PC-9 (cell line): ENCODE results near the gene EPC2. TPM values are rescaled to one million over a fixed set of nuclear protein-coding genes. Genes with fewer than 3 reads are reported as not detected.

ENCODE experiments used
- BruUV-seq: library from RNA; stranded (reverse); fragments of 400-500 nt; replicated peaks from 2 replicates; lab custom pipeline; 2021; lab: Mats Ljungman, UMichigan
- CTCF ChIA-PET: fragments of 300-600 bp; sonication (Branson Sonifier 250); formaldehyde crosslinking; loops from one replicate; lab custom pipeline; 2022; ENCODE audit warnings: antibody characterized with exemption; lab: Charles Lee
- POLR2A ChIA-PET: fragments of 300-600 bp; sonication (Branson Sonifier 250); formaldehyde crosslinking; loops from one replicate; lab custom pipeline; 2022; ENCODE audit warnings: antibody characterized with exemption; ENCODE audit not compliant: unreplicated experiment; lab: Charles Lee
- DNase-seq, 2 experiments: peaks; one replicate each; pipeline versions ENCODE4 v3.0.0 to v3.0.0-alpha.2; 2015 to 2022; ENCODE audit warnings: mixed read lengths in 1 of 2
- H2AFZ ChIP-seq: fragments of 200-600 bp; sonication (generic); 2 replicates; pipeline ENCODE4 v1.8.1; 2017; ENCODE audit warnings: antibody characterized with exemption
- H3F3A ChIP-seq: fragments of 200-600 bp; sonication (generic); 2 replicates; pipeline ENCODE4 v1.8.1; 2017; ENCODE audit warnings: antibody characterized with exemption, mild to moderate bottlenecking, low read depth; ENCODE audit not compliant: insufficient read depth
- H3K27ac ChIP-seq: fragments of 200-600 bp; sonication (generic); 2 replicates; pipeline ENCODE4 v1.6.1; 2016; ENCODE audit warnings: mixed run types
- H3K27me3 ChIP-seq: fragments of 200-600 bp; sonication (generic); 2 replicates; pipeline ENCODE4 v1.6.1; 2016; ENCODE audit warnings: low read depth, mixed run types; ENCODE audit not compliant: insufficient read depth
- H3K36me3 ChIP-seq: fragments of 200-600 bp; sonication (generic); 2 replicates; pipeline ENCODE4 v1.6.1; 2016; ENCODE audit warnings: low read depth, mixed run types
- H3K4me1 ChIP-seq: fragments of 200-600 bp; sonication (generic); replicated peaks from 2 replicates; pipeline ENCODE4 v1.6.1; 2016; ENCODE audit warnings: mixed run types; ENCODE audit not compliant: insufficient read depth
- H3K4me2 ChIP-seq: fragments of 200-600 bp; sonication (generic); 2 replicates; pipeline ENCODE4 v1.6.1; 2017; ENCODE audit warnings: mixed run types
- H3K4me3 ChIP-seq: fragments of 200-600 bp; sonication (generic); 2 replicates; pipeline ENCODE4 v1.6.1; 2016; ENCODE audit warnings: mixed run types
- H3K79me2 ChIP-seq: fragments of 200-600 bp; sonication (generic); 2 replicates; pipeline ENCODE4 v1.6.1; 2017; ENCODE audit warnings: low read depth, mixed run types
- H3K9me2 ChIP-seq: fragments of 200-600 bp; sonication (generic); 2 replicates; pipeline ENCODE4 v1.8.1; 2017; ENCODE audit warnings: mild to moderate bottlenecking; ENCODE audit not compliant: insufficient read depth
- H3K9me3 ChIP-seq: fragments of 200-600 bp; sonication (generic); 2 replicates; pipeline ENCODE4 v1.8.1; 2016; ENCODE audit warnings: low read depth; ENCODE audit not compliant: insufficient read depth
- H4K20me1 ChIP-seq: fragments of 200-600 bp; sonication (generic); 2 replicates; pipeline ENCODE4 v1.8.1; 2017; ENCODE audit not compliant: insufficient read depth
- EZH2 ChIP-seq: fragments of 200-600 bp; sonication (generic); IDR thresholded peaks from 2 replicates; pipeline ENCODE4 v1.8.0; 2017; ENCODE audit warnings: antibody characterized with exemption, low read depth
- intact Hi-C: fragments of 100-400 bp; cut with micrococcal nuclease; formaldehyde crosslinking; loops from one replicate; pipeline ENCODE4 v1.10.0; 2022; ENCODE audit not compliant: unreplicated experiment
- total RNA-seq: library from RNA; stranded (reverse); gene quantifications from 2 replicates; pipeline ENCODE4 v1.2.3, GENCODE V29; 2021
- TF ChIP-seq, protein P1 (sequence below): fragments of 200-600 bp; sonication (generic); conservative IDR thresholded peaks from 2 replicates; pipeline ENCODE4 v1.6.1; 2017; ENCODE audit warnings: mixed run types, antibody characterized with exemption, mild to moderate bottlenecking, moderate library complexity

The EPC2 gene
- total RNA-seq, 1 experiment from 2014 or later = 29.8 TPM

DNA sequence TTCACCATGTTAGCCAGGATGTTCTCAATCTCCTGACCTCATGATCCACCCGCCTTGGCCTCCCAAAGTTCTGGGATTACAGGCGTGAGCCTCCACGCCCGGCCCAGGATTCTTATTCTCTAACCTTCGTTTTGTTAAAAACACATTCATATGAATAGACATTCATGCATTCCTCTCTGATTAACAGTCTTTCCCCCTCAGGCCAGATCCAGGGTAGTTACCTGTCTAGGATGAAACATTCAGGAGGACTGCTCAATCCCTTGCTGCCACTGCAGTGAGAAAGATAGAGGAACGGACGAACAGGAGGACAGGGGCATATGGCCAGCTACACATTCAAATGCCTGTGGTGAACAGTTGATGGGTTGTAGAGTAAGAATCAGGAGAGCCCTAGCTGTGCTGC, 39.6 kb upstream of the EPC2 start:
- intact Hi-C loops = no loop called here

DNA sequence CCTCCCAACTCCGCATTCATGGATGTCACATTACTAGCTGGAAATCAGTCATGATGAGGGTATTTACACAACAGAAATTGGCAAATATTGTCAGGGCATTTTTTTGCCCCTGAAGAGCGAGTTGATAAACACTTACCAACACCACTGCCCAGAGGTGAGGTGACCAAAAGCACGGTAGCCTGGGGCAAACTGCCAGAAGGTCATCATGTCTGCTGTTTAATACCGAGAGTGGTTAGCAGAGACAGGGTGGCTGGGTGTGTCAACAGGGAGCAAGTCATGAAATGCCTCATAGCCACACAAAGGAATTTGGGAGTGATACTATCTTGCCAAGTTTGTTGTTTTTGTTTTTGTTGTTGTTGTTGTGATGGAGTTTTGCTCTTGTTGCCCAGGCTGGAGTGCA, 37.0 kb upstream of the EPC2 start:
- H3F3A ChIP-seq = peaks cover 4% of the 10 kb centered on the region; the same call in 1 of the 2 replicates
- no peaks in the 10 kb centered on the region for H3K9me2 ChIP-seq
- peak overlapping the region; percentile 22 for H3K27ac ChIP-seq
- no peak overlapping the region for H3K4me3 ChIP-seq
- peaks cover 18% of the 10 kb centered on the region for H3K4me1 ChIP-seq
- H3K79me2 ChIP-seq = no peaks in the 10 kb centered on the region
- POLR2A ChIA-PET = interaction anchor here (1.1 kb wide), 1 partner anchor 39 kb away, joined by 11 read pairs; no protein-coding TSS in a partner anchor
- TF ChIP-seq, protein P1, sequence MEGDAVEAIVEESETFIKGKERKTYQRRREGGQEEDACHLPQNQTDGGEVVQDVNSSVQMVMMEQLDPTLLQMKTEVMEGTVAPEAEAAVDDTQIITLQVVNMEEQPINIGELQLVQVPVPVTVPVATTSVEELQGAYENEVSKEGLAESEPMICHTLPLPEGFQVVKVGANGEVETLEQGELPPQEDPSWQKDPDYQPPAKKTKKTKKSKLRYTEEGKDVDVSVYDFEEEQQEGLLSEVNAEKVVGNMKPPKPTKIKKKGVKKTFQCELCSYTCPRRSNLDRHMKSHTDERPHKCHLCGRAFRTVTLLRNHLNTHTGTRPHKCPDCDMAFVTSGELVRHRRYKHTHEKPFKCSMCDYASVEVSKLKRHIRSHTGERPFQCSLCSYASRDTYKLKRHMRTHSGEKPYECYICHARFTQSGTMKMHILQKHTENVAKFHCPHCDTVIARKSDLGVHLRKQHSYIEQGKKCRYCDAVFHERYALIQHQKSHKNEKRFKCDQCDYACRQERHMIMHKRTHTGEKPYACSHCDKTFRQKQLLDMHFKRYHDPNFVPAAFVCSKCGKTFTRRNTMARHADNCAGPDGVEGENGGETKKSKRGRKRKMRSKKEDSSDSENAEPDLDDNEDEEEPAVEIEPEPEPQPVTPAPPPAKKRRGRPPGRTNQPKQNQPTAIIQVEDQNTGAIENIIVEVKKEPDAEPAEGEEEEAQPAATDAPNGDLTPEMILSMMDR = no peak
- no peak for TF ChIP-seq EZH2
- H3K27me3 ChIP-seq = no peaks in the 10 kb centered on the region
- no TSS peak for BruUV-seq
- H3K9me3 ChIP-seq = no peaks in the 10 kb centered on the region
- H3K4me2 ChIP-seq = peak overlapping the region; percentile 35; the same call in 1 of the 2 replicates
- H3K36me3 ChIP-seq = no peaks in the 10 kb centered on the region
- CTCF ChIA-PET = no interaction called here
- no peaks in the 10 kb centered on the region for H4K20me1 ChIP-seq
- DNase-seq = peak; percentile 84 to 87
- intact Hi-C loops = loop anchor here (1.0 kb wide), 1 partner anchor 8 kb away; no protein-coding TSS in a partner anchor
- no peak overlapping the region for H2AFZ ChIP-seq

More for the DNA sequence above, 39.6 kb upstream of the EPC2 start:
- Histone ChIP-seq H3K79me2 (no peaks in the 10 kb centered on the region), H4K20me1 (no peaks in the 10 kb centered on the region), H2AFZ (no peak overlapping the region), H3K4me2 (no peak overlapping the region), H3F3A (peaks cover 4% of the 10 kb centered on the region; the same call in 1 of the 2 replicates), H3K9me2 (no peaks in the 10 kb centered on the region), H3K27me3 (no peaks in the 10 kb centered on the region), H3K36me3 (no peaks in the 10 kb centered on the region), H3K4me1 (peaks cover 18% of the 10 kb centered on the region), H3K27ac (no peak overlapping the region), H3K4me3 (no peak overlapping the region), H3K9me3 (no peaks in the 10 kb centered on the region)
- ChIA-PET CTCF (no interaction called here), POLR2A (no interaction called here)
- TF ChIP-seq, protein P1 = no peak
- no peak for TF ChIP-seq EZH2
- DNase-seq = peak in 1 of 2 experiments; percentile 41
- BruUV-seq = no TSS peak

- H3K9me2 ChIP-seq = no peaks in the 10 kb centered on the region
- peaks cover 22% of the 10 kb centered on the region for H3F3A ChIP-seq
- ChIA-PET CTCF (no interaction called here), POLR2A (interaction anchor here (0.6 kb wide), 1 partner anchor 33 kb away, joined by 6 read pairs; no protein-coding TSS in a partner anchor)
- H3K27ac ChIP-seq = peak overlapping the region; percentile 99
- H2AFZ ChIP-seq = 0 out of 2 replicates have a peak overlapping the region, but pooled peaks have one; percentile 61
- peak overlapping the region; percentile 76 for H3K4me2 ChIP-seq
- H3K36me3 ChIP-seq = no peaks in the 10 kb centered on the region
- peaks cover 41% of the 10 kb centered on the region for H3K4me1 ChIP-seq
- no peaks in the 10 kb centered on the region for H3K27me3 ChIP-seq
- no peaks in the 10 kb centered on the region for H3K79me2 ChIP-seq
- no TSS peak for BruUV-seq
- TF ChIP-seq EZH2 = no peak
- TF ChIP-seq, protein P1 = no peak
- H3K9me3 ChIP-seq = no peaks in the 10 kb centered on the region
- DNase-seq = no peak
- H3K4me3 ChIP-seq = peak overlapping the region; percentile 23; the same call in 1 of the 2 replicates
- intact Hi-C loops = loop anchor here (1.0 kb wide), 2 partner anchors 31 to 32 kb away; no protein-coding TSS in a partner anchor
- no peaks in the 10 kb centered on the region for H4K20me1 ChIP-seq
Measured at GRCh38 chr2:148613231-148614013, 31.1 kb upstream of the EPC2 start.
